K562 (cell line): ENCODE data around the gene KRTAP25-1. TPM values are rescaled to one million over a fixed set of nuclear protein-coding genes. Genes with fewer than 3 reads are reported as not detected.

ENCODE experiments used
- ATAC-seq: fragments of 200-7000 bp; cut with Tn5 transposase; 3 replicates; pipeline ENCODE4 v1.9.1; 2020; ENCODE audit warnings: moderate library complexity
- BruUV-seq: library from RNA; stranded (reverse); fragments of 400-500 nt; replicated peaks from 2 replicates; lab custom pipeline; 2021; lab: Mats Ljungman, UMichigan
- CTCF ChIA-PET: fragments of 300-600 bp; formaldehyde crosslinking; extraction: SDS; loops from one replicate; lab custom pipeline; 2021; ENCODE audit warnings: low intra/inter-chr PET ratio; lab: Yijun Ruan, JAX
- POLR2A ChIA-PET: fragments of 300-600, 350-650 bp; sonication (Branson Sonifier 250); formaldehyde crosslinking; extraction: SDS; loops from one replicate; lab custom pipeline; 2021; ENCODE audit warnings: antibody characterized with exemption, inconsistent platforms; lab: Yijun Ruan, JAX
- DNase-seq, 4 experiments: peaks; one replicate each; pipeline versions ENCODE4 v3.0.0 to v3.0.0-alpha.2; 2011 to 2018; ENCODE audit warnings: low spot score in 3 of 4, mixed read lengths in 3 of 4; ENCODE audit errors: extremely low read depth in 1 of 4
- FAIRE-seq: peaks from 2 replicates; lab custom pipeline; 2011; peaks lifted over from hg19 to GRCh38; lab: Jason Lieb, UNC
- H2AFZ ChIP-seq: 2 replicates; pipeline ENCODE4 v1.6.0; 2011; ENCODE audit warnings: low read depth, low read length, control low read depth, inconsistent platforms
- H3K27ac ChIP-seq: fragments of 200-600 bp; 3 replicates; pipeline ENCODE4 v1.8.0; 2011; ENCODE audit warnings: low read depth, mild to moderate bottlenecking, control low read depth, inconsistent platforms, low read length, moderate library complexity, mixed read lengths; ENCODE audit errors: extremely low read depth
- H3K27me3 ChIP-seq, 2 experiments: fragments of 300-600 bp in 1 of 2; 2 replicates in 1 of 2; 3 replicates in 1 of 2; pipeline versions ENCODE4 v1.6.0 to v1.8.0; 2011; ENCODE audit warnings: inconsistent platforms in 2 of 2, low read length in 2 of 2, mild to moderate bottlenecking in 1 of 2, mixed read lengths in 1 of 2, moderate library complexity in 1 of 2; ENCODE audit not compliant: control insufficient read depth in 2 of 2, insufficient read depth in 2 of 2
- H3K36me3 ChIP-seq: fragments of 300-600 bp; 3 replicates; pipeline ENCODE4 v1.8.0; 2011; ENCODE audit warnings: mild to moderate bottlenecking, low read length, inconsistent platforms; ENCODE audit not compliant: control insufficient read depth, insufficient read depth
- H3K4me1 ChIP-seq, 2 experiments: fragments of 200-600 bp in 1 of 2; replicated peaks in 1 of 2; 2 replicates in 1 of 2; 3 replicates in 1 of 2; pipeline versions ENCODE4 v1.5.1 to v1.8.0; 2011; ENCODE audit warnings: inconsistent platforms in 2 of 2, low read length in 2 of 2, mild to moderate bottlenecking in 1 of 2, mixed read lengths in 1 of 2, moderate library complexity in 1 of 2; ENCODE audit not compliant: control insufficient read depth in 2 of 2, insufficient read depth in 2 of 2
- H3K4me2 ChIP-seq: 2 replicates; pipeline ENCODE4 v1.6.1; 2011; ENCODE audit warnings: low read length, control low read depth, inconsistent platforms, mixed read lengths; ENCODE audit not compliant: insufficient read depth
- H3K4me3 ChIP-seq: fragments of 200-600 bp; sonication (generic), shearing (Covaris generic); 2 replicates; pipeline ENCODE4 v1.5.1; 2016; ENCODE audit warnings: control low read depth, inconsistent platforms
- H3K79me2 ChIP-seq: fragments of 200-600 bp; 3 replicates; pipeline ENCODE4 v1.8.0; 2011; ENCODE audit warnings: low read length, inconsistent platforms; ENCODE audit not compliant: control insufficient read depth, insufficient read depth
- H3K9ac ChIP-seq, 2 experiments: 2 replicates each; pipeline versions ENCODE4 v1.6.0 to v1.6.1; 2011; ENCODE audit warnings: low read depth in 2 of 2, low read length in 2 of 2, control low read depth in 1 of 2, inconsistent platforms in 1 of 2, mild to moderate bottlenecking in 1 of 2, mixed read lengths in 1 of 2; ENCODE audit not compliant: insufficient read depth in 1 of 2
- H3K9me1 ChIP-seq: one replicate; pipeline ENCODE4 v1.6.0; 2011; ENCODE audit warnings: inconsistent platforms, mild to moderate bottlenecking, low read length, moderate library complexity; ENCODE audit not compliant: control insufficient read depth, insufficient read depth
- H3K9me3 ChIP-seq: replicated peaks from 2 replicates; pipeline ENCODE4 v1.5.1; 2011; ENCODE audit warnings: low read depth, low read length, inconsistent platforms; ENCODE audit not compliant: control insufficient read depth, insufficient read depth
- H4K20me1 ChIP-seq: replicated peaks from 2 replicates; pipeline ENCODE4 v1.6.1; 2011; ENCODE audit warnings: low read length, inconsistent platforms, mixed read lengths; ENCODE audit not compliant: control insufficient read depth, insufficient read depth
- CXXC5 ChIP-seq: fragments of 250-450 bp; sonication (Bioruptor Pico); IDR thresholded peaks from 2 replicates; pipeline ENCODE4 v1.8.0; 2022; ENCODE audit warnings: inconsistent platforms, mild to moderate bottlenecking, moderate library complexity
- HNRNPL ChIP-seq: fragments of 200-400 bp; formaldehyde crosslinking; IDR thresholded peaks from 2 replicates; pipeline ENCODE4 v1.6.1; 2017; ENCODE audit warnings: low read depth, mild to moderate bottlenecking, low read length
- KDM2B ChIP-seq: fragments of 250-450 bp; sonication (Bioruptor Pico); IDR thresholded peaks from 2 replicates; pipeline ENCODE4 v1.8.0; 2021; ENCODE audit warnings: mild to moderate bottlenecking, moderate library complexity
- TCF3 ChIP-seq: sonication (generic); formaldehyde crosslinking; IDR thresholded peaks from 2 replicates; pipeline ENCODE4 v1.4.0; 2020; ENCODE audit warnings: mild to moderate bottlenecking, missing genetic modification reagents
- THRAP3 ChIP-seq: fragments of 450-650 bp; IDR thresholded peaks from 2 replicates; pipeline ENCODE4 v1.6.1; 2016; ENCODE audit warnings: mild to moderate bottlenecking, inconsistent platforms, borderline replicate concordance
- WGBS: fragments of 100-300 bp; shearing (Covaris generic); methylation state at CpG from one replicate; pipeline ENCODE4 v1.1.6; 2016; ENCODE audit warnings: low coverage, mixed read lengths; ENCODE audit not compliant: insufficient coverage; ENCODE audit errors: missing lambda C conversion rate; 5-methylcytosine and 5-hydroxymethylcytosine counted together
- in situ Hi-C: fragments of 300-500 bp; cut with MboI; formaldehyde crosslinking; loops from 4 replicates; pipeline ENCODE4 v1.15.0; 2018; ENCODE audit warnings: inconsistent platforms, mixed read lengths
- intact Hi-C: fragments of 100-400 bp; cut with micrococcal nuclease; formaldehyde crosslinking; loops from 2 replicates; pipeline ENCODE4 v1.14.2; 2022
- polyA plus RNA-seq, 8 experiments: library from polyadenylated mRNA; depleted of rRNA in 4 of 8; stranded (reverse) in 5 of 8; unstranded in 3 of 8; fragments of >200 nt; fragmentation: Nextera tagmentation in 2 of 8; fragmentation: Illumina TruSeq in 1 of 8; extraction: Ambion mirVana in 2 of 8; extraction: Trizol in 1 of 8; gene quantifications; 2 replicates each; pipeline versions ENCODE4 v1.2.1 to v1.2.3, GENCODE V29; 2011 to 2014; ENCODE audit warnings: inconsistent platforms in 1 of 8, missing spikeins in 1 of 8
- total RNA-seq, 7 experiments: library from RNA; depleted of rRNA in 6 of 7; stranded (reverse); fragments of >200 nt in 6 of 7; fragmentation: Illumina TruSeq in 2 of 7; extraction: Trizol in 2 of 7; gene quantifications; 2 replicates each; pipeline versions ENCODE4 v1.2.1 to v1.2.3, GENCODE V29; 2011 to 2021; ENCODE audit warnings: low replicate concordance in 1 of 7
- TF ChIP-seq, protein P1 (sequence below): sonication (generic); formaldehyde crosslinking; IDR thresholded peaks from 2 replicates; pipeline ENCODE4 v1.8.0; 2022; ENCODE audit warnings: missing genetic modification reagents, mild to moderate bottlenecking, borderline replicate concordance
- TF ChIP-seq, protein P2 (sequence below), 2 experiments: fragments of 150-350 bp in 1 of 2; IDR thresholded peaks; 2 replicates each; pipeline ENCODE4 v1.6.1; 2012 to 2016; ENCODE audit warnings: low read depth in 2 of 2, low read length in 2 of 2, mild to moderate bottlenecking in 1 of 2, moderate library complexity in 1 of 2

Gene KRTAP25-1
- total and polyA plus RNA-seq, 9 of the 15 experiments (the other 6 are each of a cell fraction or from before 2014, with no cell fraction given): not detected

DNA sequence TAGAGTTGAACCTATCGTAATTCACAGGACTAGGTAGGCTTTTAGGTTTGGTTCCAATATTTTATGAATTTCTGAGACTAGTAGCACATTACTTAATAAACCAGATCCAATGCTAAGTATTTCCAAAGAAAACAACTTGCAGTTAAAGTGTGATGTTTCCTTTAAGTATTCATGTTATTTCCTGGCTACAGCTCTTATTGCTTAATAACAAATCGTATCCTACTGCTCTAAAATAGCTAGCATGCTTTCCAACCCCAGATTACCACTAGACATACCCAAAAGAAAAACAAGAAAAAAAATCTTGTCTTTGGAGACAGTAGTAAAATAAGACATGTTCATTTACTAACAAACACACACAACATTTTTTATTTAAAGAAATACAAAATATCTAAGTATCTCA, 47.3 kb upstream of the KRTAP25-1 start:
- H3K4me3 ChIP-seq: no peak overlapping the region
- no peaks in the 10 kb centered on the region for H3K79me2 ChIP-seq
- no peak for FAIRE-seq
- ChIA-PET POLR2A (no interaction called here), CTCF (no interaction called here)
- no peaks in the 10 kb centered on the region for H3K4me1 ChIP-seq
- no peak overlapping the region for H3K4me2 ChIP-seq
- no peaks in the 10 kb centered on the region for H4K20me1 ChIP-seq
- H2AFZ ChIP-seq: no peak overlapping the region
- no peak overlapping the region for H3K9ac ChIP-seq
- DNase-seq: no peak
- H3K27ac ChIP-seq: no peak overlapping the region
- H3K9me3 ChIP-seq: no peaks in the 10 kb centered on the region
- ATAC-seq: no peak
- TF ChIP-seq TCF3 (CRISPR knock-in tag) (no peak), KDM2B (CRISPR knock-in tag) (no peak), CXXC5 (no peak), THRAP3 (no peak), HNRNPL (no peak)
- TF ChIP-seq, protein P1, sequence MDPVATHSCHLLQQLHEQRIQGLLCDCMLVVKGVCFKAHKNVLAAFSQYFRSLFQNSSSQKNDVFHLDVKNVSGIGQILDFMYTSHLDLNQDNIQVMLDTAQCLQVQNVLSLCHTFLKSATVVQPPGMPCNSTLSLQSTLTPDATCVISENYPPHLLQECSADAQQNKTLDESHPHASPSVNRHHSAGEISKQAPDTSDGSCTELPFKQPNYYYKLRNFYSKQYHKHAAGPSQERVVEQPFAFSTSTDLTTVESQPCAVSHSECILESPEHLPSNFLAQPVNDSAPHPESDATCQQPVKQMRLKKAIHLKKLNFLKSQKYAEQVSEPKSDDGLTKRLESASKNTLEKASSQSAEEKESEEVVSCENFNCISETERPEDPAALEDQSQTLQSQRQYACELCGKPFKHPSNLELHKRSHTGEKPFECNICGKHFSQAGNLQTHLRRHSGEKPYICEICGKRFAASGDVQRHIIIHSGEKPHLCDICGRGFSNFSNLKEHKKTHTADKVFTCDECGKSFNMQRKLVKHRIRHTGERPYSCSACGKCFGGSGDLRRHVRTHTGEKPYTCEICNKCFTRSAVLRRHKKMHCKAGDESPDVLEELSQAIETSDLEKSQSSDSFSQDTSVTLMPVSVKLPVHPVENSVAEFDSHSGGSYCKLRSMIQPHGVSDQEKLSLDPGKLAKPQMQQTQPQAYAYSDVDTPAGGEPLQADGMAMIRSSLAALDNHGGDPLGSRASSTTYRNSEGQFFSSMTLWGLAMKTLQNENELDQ: no peak
- TF ChIP-seq, protein P2, sequence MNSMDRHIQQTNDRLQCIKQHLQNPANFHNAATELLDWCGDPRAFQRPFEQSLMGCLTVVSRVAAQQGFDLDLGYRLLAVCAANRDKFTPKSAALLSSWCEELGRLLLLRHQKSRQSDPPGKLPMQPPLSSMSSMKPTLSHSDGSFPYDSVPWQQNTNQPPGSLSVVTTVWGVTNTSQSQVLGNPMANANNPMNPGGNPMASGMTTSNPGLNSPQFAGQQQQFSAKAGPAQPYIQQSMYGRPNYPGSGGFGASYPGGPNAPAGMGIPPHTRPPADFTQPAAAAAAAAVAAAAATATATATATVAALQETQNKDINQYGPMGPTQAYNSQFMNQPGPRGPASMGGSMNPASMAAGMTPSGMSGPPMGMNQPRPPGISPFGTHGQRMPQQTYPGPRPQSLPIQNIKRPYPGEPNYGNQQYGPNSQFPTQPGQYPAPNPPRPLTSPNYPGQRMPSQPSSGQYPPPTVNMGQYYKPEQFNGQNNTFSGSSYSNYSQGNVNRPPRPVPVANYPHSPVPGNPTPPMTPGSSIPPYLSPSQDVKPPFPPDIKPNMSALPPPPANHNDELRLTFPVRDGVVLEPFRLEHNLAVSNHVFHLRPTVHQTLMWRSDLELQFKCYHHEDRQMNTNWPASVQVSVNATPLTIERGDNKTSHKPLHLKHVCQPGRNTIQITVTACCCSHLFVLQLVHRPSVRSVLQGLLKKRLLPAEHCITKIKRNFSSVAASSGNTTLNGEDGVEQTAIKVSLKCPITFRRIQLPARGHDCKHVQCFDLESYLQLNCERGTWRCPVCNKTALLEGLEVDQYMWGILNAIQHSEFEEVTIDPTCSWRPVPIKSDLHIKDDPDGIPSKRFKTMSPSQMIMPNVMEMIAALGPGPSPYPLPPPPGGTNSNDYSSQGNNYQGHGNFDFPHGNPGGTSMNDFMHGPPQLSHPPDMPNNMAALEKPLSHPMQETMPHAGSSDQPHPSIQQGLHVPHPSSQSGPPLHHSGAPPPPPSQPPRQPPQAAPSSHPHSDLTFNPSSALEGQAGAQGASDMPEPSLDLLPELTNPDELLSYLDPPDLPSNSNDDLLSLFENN (IDR thresholded peaks at IDR 0.05; ENCODE audit: low read depth in 2 of 2, low read length in 2 of 2): no peak
- H3K27me3 ChIP-seq: no peaks in the 10 kb centered on the region
- intact Hi-C loops: no loop called here
- no peaks in the 10 kb centered on the region for H3K36me3 ChIP-seq
- in situ Hi-C loops: no loop called here
- 0% methylated on average over 2 of the region's 2 CpGs for WGBS
- BruUV-seq: no TSS peak
- H3K9me1 ChIP-seq: no peaks in the 10 kb centered on the region
